ENCODE results near the gene FUT1. TPM values are rescaled to one million over a fixed set of nuclear protein-coding genes. Genes with fewer than 3 reads are reported as not detected.

FUT1 gene
- total RNA-seq, 4 donors from 2014 or later, result 0.83 to 2.5 (median 2.1) TPM

- intact Hi-C loops (cut with DNase I), result no loop called here
- TF ChIP-seq CTCF (IDR thresholded peaks at IDR 0.05) (no peak), POLR2A (IDR thresholded peaks at IDR 0.05; ENCODE audit: low read depth) (no peak), POLR2AphosphoS5 (IDR thresholded peaks at IDR 0.05) (no peak), EP300 (IDR thresholded peaks at IDR 0.05) (no peak)
- no peak for DNase-seq (ENCODE audit: extremely low spot score)
Observed at GRCh38 chr19:48731452-48731851, 21.0 kb downstream of the FUT1 start.

GRCh38 chr19:48728911-48729664, 23.4 kb downstream of the FUT1 start:
- 46% methylated on average over 20 of the region's 77 CpGs for WGBS
- Histone ChIP-seq H3K27me3 (peaks cover 0 to 25% (median 0%) of the 10 kb centered on the region in 4 donors), H3K27ac (replicated peaks in 1 of 4) (peak overlapping the region in 2 of 4 donors; percentile 60 to 67), H3K4me3 (peak overlapping the region; percentile 7 to 47 (median 34)), H3K4me1 (peaks cover 12 to 27% (median 17%) of the 10 kb centered on the region in 4 donors), H3K36me3 (peaks cover 0 to 74% (median 3%) of the 10 kb centered on the region in 4 donors), H3K9me3 (no peaks in the 10 kb centered on the region)
- TF ChIP-seq CTCF (IDR thresholded peaks at IDR 0.05) (peak in 1 of 3 experiments; percentile 21), POLR2A (IDR thresholded peaks at IDR 0.05; ENCODE audit: low read depth) (no peak)
- no peak for DNase-seq (ENCODE audit: extremely low spot score)
- intact Hi-C loops (cut with DNase I), result no loop called here

More at GRCh38 chr19:48731452-48731851, 21.0 kb downstream of the FUT1 start:
- Histone ChIP-seq H3K9me3 (no peaks in the 10 kb centered on the region), H3K4me3 (no peak overlapping the region), H3K4me1 (peaks cover 0 to 18% (median 5%) of the 10 kb centered on the region in 4 donors), H3K36me3 (peaks cover 0 to 82% (median 1%) of the 10 kb centered on the region in 4 donors), H3K27ac (replicated peaks in 1 of 4) (no peak overlapping the region), H3K27me3 (peaks cover 0 to 37% (median 2%) of the 10 kb centered on the region in 4 donors)
- WGBS, result 94% methylated on average over 4 of the region's 4 CpGs

GRCh38 chr19:48726556-48726955, 25.9 kb downstream of the FUT1 start:
- H3K27me3 ChIP-seq, result peaks cover 0 to 25% (median 0%) of the 10 kb centered on the region in 4 donors
- H3K9me3 ChIP-seq, result no peaks in the 10 kb centered on the region
- peak overlapping the region; percentile 25 to 78 (median 62) for H3K27ac ChIP-seq (replicated peaks in 1 of 4)
- intact Hi-C loops (cut with DNase I), result no loop called here
- peaks cover 16 to 31% (median 21%) of the 10 kb centered on the region in 4 donors for H3K4me1 ChIP-seq
- H3K4me3 ChIP-seq, result no peak overlapping the region
- no peak for DNase-seq (ENCODE audit: extremely low spot score)
- WGBS, result 67% methylated on average over 1 of the region's 2 CpGs
- no peak for TF ChIP-seq CTCF (IDR thresholded peaks at IDR 0.05)
- no peak for TF ChIP-seq POLR2A (IDR thresholded peaks at IDR 0.05; ENCODE audit: low read depth)
- TF ChIP-seq EP300 (IDR thresholded peaks at IDR 0.05), result no peak
- no peak for TF ChIP-seq POLR2AphosphoS5 (IDR thresholded peaks at IDR 0.05)
- H3K36me3 ChIP-seq, result peaks cover 0 to 75% (median 7%) of the 10 kb centered on the region in 4 donors

GRCh38 chr19:48724796-48725753, 27.4 kb downstream of the FUT1 start:
- WGBS, result 40% methylated on average over 11 of the region's 11 CpGs
- no peak for DNase-seq (ENCODE audit: extremely low spot score)
- peak overlapping the region; percentile 67 to 78 (median 70) for H3K27ac ChIP-seq (replicated peaks in 1 of 4)
- peaks cover 0 to 65% (median 7%) of the 10 kb centered on the region in 4 donors for H3K36me3 ChIP-seq
- H3K27me3 ChIP-seq, result peaks cover 0 to 18% (median 0%) of the 10 kb centered on the region in 4 donors
- peaks cover 22 to 41% (median 29%) of the 10 kb centered on the region in 4 donors for H3K4me1 ChIP-seq
- TF ChIP-seq POLR2A (IDR thresholded peaks at IDR 0.05; ENCODE audit: low read depth) (no peak), POLR2AphosphoS5 (IDR thresholded peaks at IDR 0.05) (peak; percentile 46 to 66)
- no peak overlapping the region for H3K4me3 ChIP-seq
- no peaks in the 10 kb centered on the region for H3K9me3 ChIP-seq
- intact Hi-C loops (cut with DNase I), result no loop called here
